GM21390 (cell line): Measurements from ENCODE around the gene SGCD.
"Not testable (repeated sequence)": the region's sequence is repeated elsewhere in the genome, so short reads cannot be mapped to it uniquely, and the experiment has no call there.

Source experiments
- ATAC-seq: cut with Tn5 transposase; IDR thresholded peaks from one replicate; pipeline ENCODE4 v1.9.1; 2021; ENCODE audit not compliant: unreplicated experiment

Gene SGCD

DNA sequence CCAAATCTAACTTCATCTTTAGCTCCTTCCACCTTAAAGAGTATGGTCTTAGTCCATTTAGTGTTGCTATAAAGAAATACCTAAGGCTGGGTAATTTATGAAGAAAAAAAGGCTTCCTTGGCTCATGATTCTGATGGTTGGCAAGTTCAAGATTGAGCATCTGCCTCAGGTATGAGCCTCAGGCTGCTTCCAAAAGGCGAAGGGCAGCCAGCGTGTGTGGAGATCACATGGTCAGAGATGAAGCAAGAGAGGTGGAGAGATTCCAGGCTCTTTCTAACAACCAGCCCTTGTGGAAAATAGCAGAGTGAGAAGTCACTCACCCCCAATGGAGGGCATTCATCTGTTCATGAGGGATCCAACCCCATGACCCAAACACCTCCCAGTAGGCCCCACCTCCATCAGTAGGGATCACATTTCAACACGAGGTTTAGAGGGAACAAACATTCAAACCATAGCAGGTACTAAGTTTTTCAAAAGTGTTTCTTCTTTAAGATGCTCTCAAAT, 225.9 kb downstream of the SGCD start:
- ATAC-seq: no peak

DNA sequence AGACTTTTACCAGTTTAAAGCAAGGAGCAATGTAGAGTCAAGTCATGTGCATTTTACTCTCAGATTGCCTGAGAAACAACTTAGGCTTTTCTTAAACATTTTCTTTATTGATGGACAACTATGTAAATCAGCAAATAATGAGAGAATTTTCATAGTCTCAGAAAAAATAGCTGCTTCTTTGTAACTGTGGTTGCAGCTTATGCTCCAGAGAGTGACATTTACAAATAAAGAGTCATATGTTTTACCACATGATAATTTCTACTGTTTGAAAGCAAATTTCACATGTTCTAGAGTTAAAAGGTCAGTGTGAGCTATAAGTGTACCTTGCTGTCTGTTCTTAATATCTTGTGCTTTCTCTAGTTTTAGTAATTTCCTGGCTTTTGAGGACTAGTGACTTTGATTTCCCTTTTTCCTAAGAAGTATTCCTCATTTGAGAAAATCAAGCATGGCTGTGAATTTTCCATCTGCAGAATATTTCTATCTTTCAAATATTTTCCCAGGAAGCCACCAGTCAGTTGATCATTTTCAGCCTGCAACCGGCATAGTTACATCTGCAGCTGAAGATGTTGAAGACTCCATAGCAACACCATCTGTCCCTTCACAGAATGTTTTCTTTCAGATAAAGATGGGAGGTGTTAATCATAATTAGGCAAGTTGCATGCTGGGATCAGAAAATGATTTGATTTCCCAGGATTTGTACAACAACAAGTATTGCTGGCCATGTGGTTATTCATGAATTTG, 229.9 kb downstream of the SGCD start:
- ATAC-seq: no peak

DNA sequence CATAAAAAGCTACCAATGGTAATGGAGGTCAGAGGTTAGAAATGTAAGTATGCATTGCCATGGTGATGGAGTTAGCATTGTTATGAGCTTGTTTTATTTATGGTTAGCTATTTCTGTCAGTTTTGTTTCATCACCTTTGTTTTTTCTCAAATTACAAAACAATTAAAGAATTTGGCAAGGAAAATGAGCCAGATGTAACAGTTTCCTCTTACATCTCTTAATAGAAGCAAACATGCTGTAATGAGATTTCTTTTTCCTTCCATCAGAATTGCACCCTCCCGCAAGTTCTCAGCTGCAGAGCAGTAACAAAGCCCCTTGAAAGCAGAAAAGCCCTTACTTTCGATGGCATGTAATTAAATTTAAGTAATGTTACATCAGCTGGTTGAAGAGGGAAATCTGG, 233.0 kb downstream of the SGCD start:
- ATAC-seq: no peak

- no peak for ATAC-seq
Measured at GRCh38 chr5:156561651-156562050, 234.7 kb downstream of the SGCD start.

GRCh38 chr5:156570615-156571014, 243.7 kb downstream of the SGCD start:
- no peak for ATAC-seq

DNA sequence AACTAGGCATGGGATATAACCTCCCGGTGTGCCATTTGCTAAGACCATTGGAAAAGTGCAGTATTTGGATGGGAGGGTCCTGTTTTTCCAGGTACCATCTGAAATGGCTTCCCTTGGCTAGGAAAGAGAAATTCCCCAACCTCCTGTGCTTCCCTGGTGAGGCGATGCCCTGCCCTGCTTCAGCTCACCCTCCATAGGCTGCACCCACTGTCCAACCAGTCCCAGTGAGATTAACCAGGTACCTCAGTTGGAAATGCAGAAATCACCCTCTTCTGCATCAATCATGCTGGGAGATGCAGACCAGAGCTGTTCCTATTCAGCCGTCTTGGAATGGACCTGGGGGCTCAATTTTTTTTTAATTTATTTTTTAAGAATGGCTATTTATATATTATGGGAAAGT, 254.8 kb downstream of the SGCD start:
- ATAC-seq: no peak

GRCh38 chr5:156582193-156582598, 255.2 kb downstream of the SGCD start:
- no peak for ATAC-seq

DNA sequence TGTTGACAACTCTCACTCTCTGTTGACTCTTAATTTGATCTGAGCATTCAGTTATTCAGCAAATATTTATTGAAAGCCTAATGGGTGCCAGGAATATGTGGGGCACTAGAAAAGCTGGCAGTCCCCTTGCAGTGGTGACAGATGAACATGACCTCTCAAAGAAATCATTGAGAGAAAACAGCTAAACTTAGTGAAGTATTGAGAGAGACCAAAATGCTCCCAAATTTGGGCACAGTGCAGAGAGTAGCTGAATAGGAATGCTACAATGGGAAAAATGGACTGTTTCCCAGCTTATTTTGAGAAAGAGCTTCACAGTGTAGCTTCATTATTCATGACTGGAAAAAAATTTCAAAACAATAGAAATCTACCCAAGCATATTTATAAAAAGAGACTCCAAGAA, 257.9 kb downstream of the SGCD start:
- no peak for ATAC-seq

GRCh38 chr5:156585999-156586398, 259.0 kb downstream of the SGCD start:
- ATAC-seq: no peak

GRCh38 chr5:156587012-156587411, 260.0 kb downstream of the SGCD start:
- ATAC-seq: no peak

- ATAC-seq: no peak
Measured at GRCh38 chr5:156588306-156588705, 261.3 kb downstream of the SGCD start.

GRCh38 chr5:156589104-156589945, 262.4 kb downstream of the SGCD start:
- ATAC-seq: no peak

DNA sequence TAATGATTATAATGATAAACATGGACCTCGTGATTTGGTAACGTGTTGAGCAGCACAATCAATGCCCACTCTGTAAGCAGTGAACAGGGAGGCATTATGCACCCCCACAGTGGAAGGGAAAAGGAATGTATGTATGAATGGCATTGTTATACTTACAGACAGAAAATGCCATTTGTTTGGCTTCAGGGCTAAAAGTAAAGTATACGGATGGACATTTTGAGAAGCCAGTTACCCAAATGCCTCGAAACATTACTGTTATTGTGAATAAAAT, 262.9 kb downstream of the SGCD start:
- ATAC-seq: no peak

DNA sequence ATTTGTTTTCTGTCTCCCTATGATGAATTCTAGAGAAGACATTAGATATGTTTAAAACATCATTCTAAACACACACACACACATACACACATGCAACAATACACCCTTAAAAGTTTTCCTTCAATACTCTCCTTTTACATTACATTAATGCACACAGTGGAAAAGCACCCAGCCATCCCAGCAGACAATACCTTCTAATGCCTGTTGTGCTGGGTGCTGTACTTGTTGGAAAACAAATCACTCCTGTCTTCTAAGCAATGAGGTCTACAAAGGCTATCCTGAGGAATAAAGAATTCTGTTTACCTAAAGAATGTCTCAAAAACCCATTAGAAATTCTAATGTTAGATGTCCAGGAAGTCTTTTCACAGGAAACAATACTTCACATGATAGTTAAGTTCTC, 264.0 kb downstream of the SGCD start:
- no peak for ATAC-seq

GRCh38 chr5:156591631-156592030, 264.7 kb downstream of the SGCD start:
- no peak for ATAC-seq

DNA sequence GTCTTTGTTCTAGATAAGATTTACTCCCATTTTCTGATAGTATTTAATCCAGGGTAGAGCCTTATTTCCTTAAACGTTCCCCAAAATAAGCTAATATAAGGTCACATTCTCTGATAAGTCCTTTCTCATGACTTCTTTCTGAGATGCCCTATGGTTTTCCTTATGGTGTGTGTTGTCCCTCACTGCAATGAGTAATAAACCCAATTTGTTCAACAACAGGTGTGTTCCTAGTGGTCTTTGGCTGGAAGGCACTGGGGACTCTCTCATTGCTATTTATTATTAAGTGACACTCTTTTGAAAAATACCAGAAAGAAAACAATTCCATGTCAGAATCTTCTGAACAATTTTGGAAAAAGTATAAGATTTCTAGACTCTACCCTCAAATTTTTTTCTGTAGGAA, 266.6 kb downstream of the SGCD start:
- ATAC-seq: no peak

DNA sequence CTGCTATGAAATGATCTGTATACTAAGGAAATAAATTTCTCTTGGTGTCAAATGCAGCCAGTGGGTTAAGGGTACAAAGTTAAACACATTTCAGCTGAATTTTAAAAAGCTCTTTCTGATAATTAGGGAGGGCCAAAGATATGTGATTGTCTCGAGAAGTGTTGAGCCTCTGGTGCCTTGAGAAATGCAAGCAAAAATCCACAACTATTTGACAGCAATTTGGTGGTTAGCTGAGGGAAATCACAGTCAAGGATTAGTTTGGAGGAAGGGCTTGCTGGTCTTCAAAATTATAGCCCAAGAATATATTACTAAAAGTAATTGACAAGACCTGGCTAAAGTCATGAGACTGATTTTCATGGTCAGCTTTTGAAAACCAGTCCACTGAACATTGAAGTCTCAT, 267.4 kb downstream of the SGCD start:
- no peak for ATAC-seq

GRCh38 chr5:156595132-156595787, 268.3 kb downstream of the SGCD start:
- no peak for ATAC-seq

DNA sequence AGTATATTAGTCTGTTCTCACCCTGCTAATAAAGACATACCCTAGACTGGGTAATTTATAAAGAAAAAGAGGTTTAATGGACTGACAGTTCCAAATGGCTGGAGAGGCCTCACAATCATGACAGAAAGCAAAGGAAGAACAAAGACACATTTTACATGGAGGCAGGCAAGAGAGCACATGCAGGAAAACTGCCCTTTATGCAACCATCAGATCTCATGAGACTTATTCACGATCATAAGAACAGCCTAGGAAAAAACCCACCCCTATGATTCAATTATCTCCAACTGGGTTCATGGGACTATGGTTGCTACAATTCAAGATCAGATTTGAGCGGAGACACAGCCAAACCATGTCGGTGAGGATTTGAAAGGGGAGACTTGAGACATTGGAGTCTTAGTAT, 270.3 kb downstream of the SGCD start:
- no peak for ATAC-seq

DNA sequence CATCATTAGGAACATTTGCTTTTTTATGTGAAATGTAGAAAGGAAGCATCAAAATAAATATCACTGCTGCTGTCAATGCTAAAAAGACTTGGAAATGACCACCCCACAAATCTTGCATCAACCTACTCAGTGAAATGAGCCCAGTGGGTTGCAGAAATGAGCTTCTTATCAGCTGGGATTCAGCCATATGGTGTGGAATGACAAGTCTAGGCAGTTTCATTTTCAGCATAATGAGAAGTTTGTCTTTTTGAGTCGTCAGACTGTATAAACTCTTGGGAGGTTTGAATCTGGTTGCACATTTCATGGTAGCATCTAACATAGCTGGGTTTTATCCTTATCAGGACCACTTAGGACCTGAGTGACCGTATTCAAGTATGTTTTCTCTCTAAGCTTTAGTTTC, 272.0 kb downstream of the SGCD start:
- ATAC-seq: no peak

- ATAC-seq: not testable (repeated sequence)
Measured at GRCh38 chr5:156610582-156610981, 283.6 kb downstream of the SGCD start.

DNA sequence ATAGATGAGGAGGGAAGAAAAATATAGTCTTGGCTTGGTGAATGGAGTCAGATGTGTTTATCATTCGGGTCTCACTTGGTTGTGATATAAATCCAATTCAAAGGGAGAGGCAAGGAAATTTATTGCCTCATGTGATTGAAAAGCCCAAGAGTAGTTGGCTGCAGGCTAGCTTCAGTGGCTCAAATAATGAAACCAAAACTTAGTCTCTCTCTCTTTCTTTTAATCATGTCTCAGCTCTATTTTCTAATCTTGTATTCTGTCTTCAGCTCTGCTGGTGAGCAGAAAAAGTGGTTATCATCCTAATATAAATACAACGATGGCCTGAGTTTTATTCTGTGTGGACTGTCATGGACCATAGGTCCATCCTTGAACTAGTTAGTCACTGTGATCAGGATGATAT, 288.9 kb downstream of the SGCD start:
- no peak for ATAC-seq
